HepG2 (cell line): ENCODE results near the gene LAMA5. TPM values are rescaled to one million over a fixed set of nuclear protein-coding genes. Genes with fewer than 3 reads are reported as not detected.

Experiments used
- FOXK1 ChIP-seq: sonication (generic); formaldehyde crosslinking; IDR thresholded peaks from 2 replicates; pipeline ENCODE4 v1.4.0; 2020; ENCODE audit warnings: low read depth, missing genetic modification reagents, borderline replicate concordance
- HCFC1 ChIP-seq: fragments of 150-350 bp; IDR thresholded peaks from 2 replicates; pipeline ENCODE4 v1.6.1; 2014; ENCODE audit warnings: low read depth, low read length
- KDM1A ChIP-seq: IDR thresholded peaks from 2 replicates; pipeline ENCODE4 v1.6.1; 2016; ENCODE audit warnings: missing compliant biosample characterization
- NBN ChIP-seq: fragments of 450-650 bp; conservative IDR thresholded peaks from 2 replicates; pipeline ENCODE4 v1.6.1; 2017
- NFKBIZ ChIP-seq: IDR thresholded peaks from 2 replicates; pipeline ENCODE4 v1.6.1; 2018; ENCODE audit warnings: missing genetic modification reagents, missing compliant biosample characterization
- NFRKB ChIP-seq: fragments of 450-650 bp; IDR thresholded peaks from 2 replicates; pipeline ENCODE4 v1.6.1; 2017
- RFX3 ChIP-seq: IDR thresholded peaks from 2 replicates; pipeline ENCODE4 v1.6.1; 2016; ENCODE audit warnings: missing biosample characterization, missing genetic modification reagents
- THAP9 ChIP-seq: sonication (generic); formaldehyde crosslinking; IDR thresholded peaks from 2 replicates; pipeline ENCODE4; 2020; ENCODE audit warnings: missing genetic modification reagents, mild to moderate bottlenecking, borderline replicate concordance
- ZBTB33 ChIP-seq: sonication (generic); formaldehyde crosslinking; IDR thresholded peaks from 2 replicates; pipeline ENCODE4 v1.4.0; 2020; ENCODE audit warnings: missing genetic modification reagents
- ZNF225 ChIP-seq: sonication (generic); formaldehyde crosslinking; IDR thresholded peaks from 2 replicates; pipeline ENCODE4 v1.4.0; 2020; ENCODE audit warnings: mild to moderate bottlenecking, missing genetic modification reagents
- ZNF543 ChIP-seq: sonication (generic); formaldehyde crosslinking; IDR thresholded peaks from 2 replicates; pipeline ENCODE4 v1.4.0; 2020; ENCODE audit warnings: mild to moderate bottlenecking, missing genetic modification reagents
- ZNF546 ChIP-seq: sonication (generic); formaldehyde crosslinking; conservative IDR thresholded peaks from 2 replicates; pipeline ENCODE4 v1.8.1; 2023; ENCODE audit warnings: mild to moderate bottlenecking, missing genetic modification reagents
- ZNF652 ChIP-seq: IDR thresholded peaks from 2 replicates; pipeline ENCODE4 v1.6.1; 2016; ENCODE audit warnings: low read depth, borderline replicate concordance
- polyA plus RNA-seq, 8 experiments: library from polyadenylated mRNA; depleted of rRNA in 3 of 8; stranded (reverse) in 7 of 8; unstranded in 1 of 8; fragments of >200 nt; fragmentation: Illumina TruSeq in 4 of 8; extraction: Trizol in 4 of 8; gene quantifications; 2 replicates each; pipeline versions ENCODE4 v1.2.1 to v1.2.3, GENCODE V29; 2011 to 2016; ENCODE audit warnings: low read depth in 4 of 8, missing spikeins in 1 of 8, mixed read lengths in 1 of 8; ENCODE audit not compliant: insufficient read depth in 1 of 8
- total RNA-seq, 5 experiments: library from RNA; depleted of rRNA; stranded (reverse); fragments of >200 nt; fragmentation: Illumina TruSeq; extraction: Trizol; gene quantifications; 2 replicates each; pipeline ENCODE4 v1.2.3, GENCODE V29; 2016; ENCODE audit warnings: low read depth in 1 of 5
- TF ChIP-seq, protein P1 (sequence below): sonication (generic); formaldehyde crosslinking; IDR thresholded peaks from 2 replicates; pipeline ENCODE4 v1.5.1; 2020; ENCODE audit warnings: mild to moderate bottlenecking, missing genetic modification reagents, moderate library complexity
- TF ChIP-seq, protein P2 (sequence below): sonication (generic); formaldehyde crosslinking; IDR thresholded peaks from 2 replicates; pipeline ENCODE4 v1.8.1; 2022; ENCODE audit warnings: low read depth, mild to moderate bottlenecking, missing genetic modification reagents
- TF ChIP-seq, protein P3 (sequence below): IDR thresholded peaks from 2 replicates; pipeline ENCODE4 v1.6.1; 2012; ENCODE audit warnings: low read depth, low read length, improper control_type of control experiment

The LAMA5 gene
- total and polyA plus RNA-seq, 2 of the 13 experiments (the other 11 are each of a cell fraction or from before 2014, with no cell fraction given): 21.0 to 44.7 TPM

- TF ChIP-seq, protein P1, sequence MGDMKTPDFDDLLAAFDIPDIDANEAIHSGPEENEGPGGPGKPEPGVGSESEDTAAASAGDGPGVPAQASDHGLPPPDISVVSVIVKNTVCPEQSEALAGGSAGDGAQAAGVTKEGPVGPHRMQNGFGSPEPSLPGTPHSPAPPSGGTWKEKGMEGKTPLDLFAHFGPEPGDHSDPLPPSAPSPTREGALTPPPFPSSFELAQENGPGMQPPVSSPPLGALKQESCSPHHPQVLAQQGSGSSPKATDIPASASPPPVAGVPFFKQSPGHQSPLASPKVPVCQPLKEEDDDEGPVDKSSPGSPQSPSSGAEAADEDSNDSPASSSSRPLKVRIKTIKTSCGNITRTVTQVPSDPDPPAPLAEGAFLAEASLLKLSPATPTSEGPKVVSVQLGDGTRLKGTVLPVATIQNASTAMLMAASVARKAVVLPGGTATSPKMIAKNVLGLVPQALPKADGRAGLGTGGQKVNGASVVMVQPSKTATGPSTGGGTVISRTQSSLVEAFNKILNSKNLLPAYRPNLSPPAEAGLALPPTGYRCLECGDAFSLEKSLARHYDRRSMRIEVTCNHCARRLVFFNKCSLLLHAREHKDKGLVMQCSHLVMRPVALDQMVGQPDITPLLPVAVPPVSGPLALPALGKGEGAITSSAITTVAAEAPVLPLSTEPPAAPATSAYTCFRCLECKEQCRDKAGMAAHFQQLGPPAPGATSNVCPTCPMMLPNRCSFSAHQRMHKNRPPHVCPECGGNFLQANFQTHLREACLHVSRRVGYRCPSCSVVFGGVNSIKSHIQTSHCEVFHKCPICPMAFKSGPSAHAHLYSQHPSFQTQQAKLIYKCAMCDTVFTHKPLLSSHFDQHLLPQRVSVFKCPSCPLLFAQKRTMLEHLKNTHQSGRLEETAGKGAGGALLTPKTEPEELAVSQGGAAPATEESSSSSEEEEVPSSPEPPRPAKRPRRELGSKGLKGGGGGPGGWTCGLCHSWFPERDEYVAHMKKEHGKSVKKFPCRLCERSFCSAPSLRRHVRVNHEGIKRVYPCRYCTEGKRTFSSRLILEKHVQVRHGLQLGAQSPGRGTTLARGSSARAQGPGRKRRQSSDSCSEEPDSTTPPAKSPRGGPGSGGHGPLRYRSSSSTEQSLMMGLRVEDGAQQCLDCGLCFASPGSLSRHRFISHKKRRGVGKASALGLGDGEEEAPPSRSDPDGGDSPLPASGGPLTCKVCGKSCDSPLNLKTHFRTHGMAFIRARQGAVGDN: no peak; the same call in none of the 2 replicates
- no peak for TF ChIP-seq NFRKB
- TF ChIP-seq KDM1A (CRISPR knock-in tag): no peak
- TF ChIP-seq, protein P2, sequence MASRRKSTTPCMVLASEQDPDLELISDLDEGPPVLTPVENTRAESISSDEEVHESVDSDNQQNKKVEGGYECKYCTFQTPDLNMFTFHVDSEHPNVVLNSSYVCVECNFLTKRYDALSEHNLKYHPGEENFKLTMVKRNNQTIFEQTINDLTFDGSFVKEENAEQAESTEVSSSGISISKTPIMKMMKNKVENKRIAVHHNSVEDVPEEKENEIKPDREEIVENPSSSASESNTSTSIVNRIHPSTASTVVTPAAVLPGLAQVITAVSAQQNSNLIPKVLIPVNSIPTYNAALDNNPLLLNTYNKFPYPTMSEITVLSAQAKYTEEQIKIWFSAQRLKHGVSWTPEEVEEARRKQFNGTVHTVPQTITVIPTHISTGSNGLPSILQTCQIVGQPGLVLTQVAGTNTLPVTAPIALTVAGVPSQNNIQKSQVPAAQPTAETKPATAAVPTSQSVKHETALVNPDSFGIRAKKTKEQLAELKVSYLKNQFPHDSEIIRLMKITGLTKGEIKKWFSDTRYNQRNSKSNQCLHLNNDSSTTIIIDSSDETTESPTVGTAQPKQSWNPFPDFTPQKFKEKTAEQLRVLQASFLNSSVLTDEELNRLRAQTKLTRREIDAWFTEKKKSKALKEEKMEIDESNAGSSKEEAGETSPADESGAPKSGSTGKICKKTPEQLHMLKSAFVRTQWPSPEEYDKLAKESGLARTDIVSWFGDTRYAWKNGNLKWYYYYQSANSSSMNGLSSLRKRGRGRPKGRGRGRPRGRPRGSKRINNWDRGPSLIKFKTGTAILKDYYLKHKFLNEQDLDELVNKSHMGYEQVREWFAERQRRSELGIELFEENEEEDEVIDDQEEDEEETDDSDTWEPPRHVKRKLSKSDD (CRISPR knock-in tag): no peak
- TF ChIP-seq ZNF225: no peak
- TF ChIP-seq ZBTB33: peak; percentile 7; the same call in 1 of the 2 replicates
- no peak for TF ChIP-seq HCFC1
- peak; percentile 14; the same call in 1 of the 2 replicates for TF ChIP-seq ZNF543 (CRISPR knock-in tag)
- no peak for TF ChIP-seq FOXK1 (CRISPR knock-in tag)
- no peak for TF ChIP-seq THAP9 (CRISPR knock-in tag)
- TF ChIP-seq ZNF546 (CRISPR knock-in tag): no peak
- no peak for TF ChIP-seq NBN
- TF ChIP-seq, protein P3, sequence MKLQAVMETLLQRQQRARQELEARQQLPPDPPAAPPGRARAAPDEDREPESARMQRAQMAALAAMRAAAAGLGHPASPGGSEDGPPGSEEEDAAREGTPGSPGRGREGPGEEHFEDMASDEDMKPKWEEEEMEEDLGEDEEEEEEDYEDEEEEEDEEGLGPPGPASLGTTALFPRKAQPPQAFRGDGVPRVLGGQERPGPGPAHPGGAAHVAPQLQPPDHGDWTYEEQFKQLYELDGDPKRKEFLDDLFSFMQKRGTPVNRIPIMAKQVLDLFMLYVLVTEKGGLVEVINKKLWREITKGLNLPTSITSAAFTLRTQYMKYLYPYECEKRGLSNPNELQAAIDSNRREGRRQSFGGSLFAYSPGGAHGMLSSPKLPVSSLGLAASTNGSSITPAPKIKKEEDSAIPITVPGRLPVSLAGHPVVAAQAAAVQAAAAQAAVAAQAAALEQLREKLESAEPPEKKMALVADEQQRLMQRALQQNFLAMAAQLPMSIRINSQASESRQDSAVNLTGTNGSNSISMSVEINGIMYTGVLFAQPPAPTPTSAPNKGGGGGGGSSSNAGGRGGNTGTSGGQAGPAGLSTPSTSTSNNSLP: no peak
- TF ChIP-seq ZNF652: no peak
- no peak for TF ChIP-seq NFKBIZ
- no peak for TF ChIP-seq RFX3 (CRISPR knock-in tag)
These were observed 57.7 kb downstream of the LAMA5 start (continued) for GRCh38 chr20:62309198-62309944.
